C4-2B (cell line): ENCODE measurements around the gene MYMK.

Source experiments
- H3K27ac ChIP-seq: fragments of 450-650 bp; 2 replicates; pipeline ENCODE4 v1.5.1; 2017
- CTCF ChIP-seq: fragments of 450-650 bp; conservative IDR thresholded peaks from 2 replicates; pipeline ENCODE4 v1.5.1; 2017; ENCODE audit warnings: mild to moderate bottlenecking
- ZFX ChIP-seq: fragments of 450-650 bp; IDR thresholded peaks from 2 replicates; pipeline ENCODE4 v1.6.1; 2017

The MYMK gene

GRCh38 chr9:133546287-133546680 lies 21.5 kb upstream of the MYMK start:
- no peak for TF ChIP-seq CTCF
- TF ChIP-seq ZFX, result no peak
- no peak overlapping the region for H3K27ac ChIP-seq

- no peak for TF ChIP-seq ZFX
- no peak for TF ChIP-seq CTCF
- no peak overlapping the region for H3K27ac ChIP-seq
These were observed 20.9 kb upstream of the MYMK start for GRCh38 chr9:133545494-133546286.

DNA sequence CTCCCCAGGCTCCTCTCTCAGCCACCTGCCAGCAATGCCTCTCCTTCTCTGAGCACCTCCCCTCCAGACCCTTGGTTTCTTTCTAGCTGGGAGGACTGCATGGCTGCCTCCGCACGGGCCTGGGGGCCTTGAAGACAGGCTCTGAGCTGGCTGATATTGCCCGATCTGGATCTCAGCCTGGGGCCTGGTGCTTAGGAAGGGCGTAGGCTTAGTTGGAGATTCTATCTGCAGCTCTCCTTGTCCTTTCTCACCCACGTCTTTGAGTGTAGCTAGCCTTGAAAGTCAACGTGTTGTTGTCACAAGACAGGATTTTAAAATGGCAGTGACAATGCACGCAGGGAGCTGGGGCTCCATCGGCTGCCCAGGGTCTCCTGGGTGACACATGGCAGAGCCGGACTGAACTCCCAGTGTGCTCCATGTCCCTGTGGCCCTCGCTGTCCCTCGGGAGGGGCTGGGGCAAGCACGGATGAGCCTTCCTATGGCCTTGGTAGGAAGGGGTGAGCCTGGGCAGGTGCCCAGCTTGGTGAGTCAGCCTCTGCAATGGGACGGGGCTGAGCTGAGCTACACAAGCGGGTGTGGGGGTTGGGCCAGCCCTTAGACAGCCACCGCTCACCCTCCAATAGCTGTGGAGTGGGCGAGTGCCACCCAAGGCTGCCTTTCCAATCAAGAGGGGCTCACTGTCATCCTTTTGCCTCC lies 19.2 kb upstream of the MYMK start:
- TF ChIP-seq ZFX (no peak), CTCF (no peak)
- no peak overlapping the region for H3K27ac ChIP-seq

- no peak overlapping the region for H3K27ac ChIP-seq
- no peak for TF ChIP-seq ZFX
- no peak for TF ChIP-seq CTCF
These were observed 17.2 kb upstream of the MYMK start for GRCh38 chr9:133542002-133542401.

DNA sequence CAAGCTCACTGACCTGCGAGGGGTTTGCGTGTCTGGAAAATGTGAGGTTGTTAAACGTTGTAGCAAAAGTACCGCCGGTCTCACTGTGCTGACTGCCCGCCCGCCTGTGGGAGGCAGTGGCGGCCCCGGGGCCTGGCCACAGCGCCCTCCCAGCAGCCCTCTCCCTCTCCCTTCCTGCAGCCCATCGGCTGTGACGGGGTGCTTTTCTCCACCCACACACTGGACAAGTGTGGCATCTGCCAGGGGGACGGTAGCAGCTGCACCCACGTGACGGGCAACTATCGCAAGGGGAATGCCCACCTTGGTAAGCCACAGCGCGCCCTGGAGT lies 15.9 kb upstream of the MYMK start:
- no peak overlapping the region for H3K27ac ChIP-seq
- TF ChIP-seq CTCF (no peak), ZFX (no peak)

DNA sequence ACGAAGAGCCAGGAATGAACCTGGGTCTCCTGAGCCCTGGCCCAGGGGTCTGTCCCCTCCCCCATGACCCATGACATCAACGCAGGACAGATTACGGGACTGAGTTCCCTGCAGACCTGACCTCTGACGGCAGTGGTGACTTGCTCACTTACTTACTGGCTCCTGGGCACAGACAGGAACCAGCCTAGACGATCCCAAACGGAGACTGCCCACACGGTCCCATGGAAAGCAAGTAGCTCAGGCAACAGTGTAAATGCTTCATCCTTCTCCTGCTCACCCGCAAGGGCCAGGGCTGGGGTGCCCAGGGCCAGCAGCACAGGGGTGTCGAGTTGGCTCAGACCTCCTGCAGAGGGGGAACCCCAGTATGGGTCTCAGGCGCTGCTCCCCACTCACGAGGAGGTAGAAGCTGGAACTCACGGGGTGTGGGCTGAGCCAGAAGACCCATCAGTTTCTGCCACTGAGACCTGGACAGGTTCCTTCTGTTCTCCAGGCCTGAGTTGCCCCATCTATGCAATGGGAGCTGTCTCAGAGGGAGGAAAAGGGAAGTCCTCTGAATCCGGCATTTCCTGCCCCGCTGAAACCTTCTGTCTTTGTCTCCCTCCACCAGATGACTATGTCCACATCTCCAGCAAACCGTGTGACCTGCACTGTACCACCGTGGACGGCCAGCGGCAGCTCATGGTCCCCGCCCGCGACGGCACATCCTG lies 15.4 kb upstream of the MYMK start:
- no peak for TF ChIP-seq CTCF
- TF ChIP-seq ZFX, result no peak
- H3K27ac ChIP-seq, result no peak overlapping the region
